Osteoblast (primary cell): ENCODE results near the gene KRT33B. TPM values are rescaled to one million over a fixed set of nuclear protein-coding genes. Genes with fewer than 3 reads are reported as not detected.

ENCODE experiments used
- DNase-seq: peaks from one replicate; pipeline ENCODE4 v3.0.0; 2011; ENCODE audit warnings: low spot score, mixed read lengths; ENCODE audit not compliant: insufficient read length; ENCODE audit errors: missing footprints
- H2AFZ ChIP-seq: 2 replicates; pipeline ENCODE4 v1.6.0; 2011; ENCODE audit warnings: mild to moderate bottlenecking, low read length
- H3K27ac ChIP-seq: 2 replicates; pipeline ENCODE4 v1.5.1; 2011; ENCODE audit warnings: mild to moderate bottlenecking, low read depth, low read length, moderate library complexity
- H3K27me3 ChIP-seq: 2 replicates; pipeline ENCODE4 v1.6.0; 2012; ENCODE audit warnings: mild to moderate bottlenecking, control low read depth, inconsistent platforms, low read length, moderate library complexity; ENCODE audit not compliant: insufficient read depth
- H3K36me3 ChIP-seq: 2 replicates; pipeline ENCODE4 v1.5.1; 2011; ENCODE audit warnings: mild to moderate bottlenecking, low read length, control low read depth, moderate library complexity; ENCODE audit not compliant: insufficient read depth
- H3K4me1 ChIP-seq: 2 replicates; pipeline ENCODE4 v1.5.1; 2011; ENCODE audit warnings: mild to moderate bottlenecking, low read length, control low read depth, moderate library complexity; ENCODE audit not compliant: insufficient read depth
- H3K4me2 ChIP-seq: 2 replicates; pipeline ENCODE4 v1.6.0; 2011; ENCODE audit warnings: mild to moderate bottlenecking, low read length; ENCODE audit not compliant: insufficient read depth
- H3K4me3 ChIP-seq: fragments of 200-600 bp; sonication (generic); 3 replicates; pipeline ENCODE4 v1.5.1; 2012; ENCODE audit warnings: mild to moderate bottlenecking, low read length, inconsistent platforms; ENCODE audit not compliant: insufficient read depth
- H3K79me2 ChIP-seq: 2 replicates; pipeline ENCODE4 v1.6.0; 2012; ENCODE audit warnings: mild to moderate bottlenecking, low read length, control low read depth, inconsistent platforms; ENCODE audit not compliant: insufficient read depth
- H3K9me3 ChIP-seq: 2 replicates; pipeline ENCODE4 v1.5.1; 2011; ENCODE audit warnings: low read depth, low read length, control low read depth
- H4K20me1 ChIP-seq: 2 replicates; pipeline ENCODE4 v1.6.0; 2012; ENCODE audit warnings: mild to moderate bottlenecking, low read length, control low read depth; ENCODE audit not compliant: insufficient read depth
- total RNA-seq: library from RNA; depleted of rRNA; stranded (reverse); fragments of >200 nt; gene quantifications from 2 replicates; pipeline ENCODE4 v1.2.3, GENCODE V29; 2012
- TF ChIP-seq, protein P1 (sequence below): IDR thresholded peaks from 2 replicates; pipeline ENCODE4 v1.5.1; 2011; ENCODE audit warnings: mild to moderate bottlenecking, low read depth, low read length, moderate library complexity; ENCODE audit errors: extremely low read depth

KRT33B gene
- total RNA-seq, 1 donor = 1.1 TPM

DNA sequence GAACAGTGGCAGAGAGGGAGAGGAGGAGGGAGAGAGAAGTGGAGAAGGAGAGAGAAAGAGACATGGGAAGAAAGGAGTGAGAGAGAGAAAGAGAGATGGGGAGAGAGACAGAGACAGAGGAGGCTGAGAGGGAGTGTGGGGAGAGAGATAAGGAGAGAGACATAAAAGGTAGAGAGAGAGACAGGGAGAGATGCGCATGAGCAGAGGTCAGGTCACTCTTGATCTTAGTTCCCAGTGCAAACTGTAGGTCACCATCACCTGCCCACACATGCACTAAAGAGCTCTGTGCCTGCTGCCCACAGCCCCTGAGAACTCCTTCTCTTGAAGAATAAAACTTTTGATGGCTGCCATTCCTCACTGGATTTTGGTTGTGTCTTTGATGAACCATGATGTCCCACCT is 33.9 kb downstream of the KRT33B start:
- Histone ChIP-seq H3K4me1 (no peaks in the 10 kb centered on the region), H3K27me3 (no peaks in the 10 kb centered on the region), H3K79me2 (no peaks in the 10 kb centered on the region), H3K36me3 (no peaks in the 10 kb centered on the region), H3K4me3 (no peak overlapping the region), H3K27ac (no peak overlapping the region), H4K20me1 (no peaks in the 10 kb centered on the region), H3K9me3 (no peaks in the 10 kb centered on the region), H3K4me2 (no peak overlapping the region), H2AFZ (no peak overlapping the region)
- TF ChIP-seq, protein P1, sequence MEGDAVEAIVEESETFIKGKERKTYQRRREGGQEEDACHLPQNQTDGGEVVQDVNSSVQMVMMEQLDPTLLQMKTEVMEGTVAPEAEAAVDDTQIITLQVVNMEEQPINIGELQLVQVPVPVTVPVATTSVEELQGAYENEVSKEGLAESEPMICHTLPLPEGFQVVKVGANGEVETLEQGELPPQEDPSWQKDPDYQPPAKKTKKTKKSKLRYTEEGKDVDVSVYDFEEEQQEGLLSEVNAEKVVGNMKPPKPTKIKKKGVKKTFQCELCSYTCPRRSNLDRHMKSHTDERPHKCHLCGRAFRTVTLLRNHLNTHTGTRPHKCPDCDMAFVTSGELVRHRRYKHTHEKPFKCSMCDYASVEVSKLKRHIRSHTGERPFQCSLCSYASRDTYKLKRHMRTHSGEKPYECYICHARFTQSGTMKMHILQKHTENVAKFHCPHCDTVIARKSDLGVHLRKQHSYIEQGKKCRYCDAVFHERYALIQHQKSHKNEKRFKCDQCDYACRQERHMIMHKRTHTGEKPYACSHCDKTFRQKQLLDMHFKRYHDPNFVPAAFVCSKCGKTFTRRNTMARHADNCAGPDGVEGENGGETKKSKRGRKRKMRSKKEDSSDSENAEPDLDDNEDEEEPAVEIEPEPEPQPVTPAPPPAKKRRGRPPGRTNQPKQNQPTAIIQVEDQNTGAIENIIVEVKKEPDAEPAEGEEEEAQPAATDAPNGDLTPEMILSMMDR = no peak
- no peak for DNase-seq

DNA sequence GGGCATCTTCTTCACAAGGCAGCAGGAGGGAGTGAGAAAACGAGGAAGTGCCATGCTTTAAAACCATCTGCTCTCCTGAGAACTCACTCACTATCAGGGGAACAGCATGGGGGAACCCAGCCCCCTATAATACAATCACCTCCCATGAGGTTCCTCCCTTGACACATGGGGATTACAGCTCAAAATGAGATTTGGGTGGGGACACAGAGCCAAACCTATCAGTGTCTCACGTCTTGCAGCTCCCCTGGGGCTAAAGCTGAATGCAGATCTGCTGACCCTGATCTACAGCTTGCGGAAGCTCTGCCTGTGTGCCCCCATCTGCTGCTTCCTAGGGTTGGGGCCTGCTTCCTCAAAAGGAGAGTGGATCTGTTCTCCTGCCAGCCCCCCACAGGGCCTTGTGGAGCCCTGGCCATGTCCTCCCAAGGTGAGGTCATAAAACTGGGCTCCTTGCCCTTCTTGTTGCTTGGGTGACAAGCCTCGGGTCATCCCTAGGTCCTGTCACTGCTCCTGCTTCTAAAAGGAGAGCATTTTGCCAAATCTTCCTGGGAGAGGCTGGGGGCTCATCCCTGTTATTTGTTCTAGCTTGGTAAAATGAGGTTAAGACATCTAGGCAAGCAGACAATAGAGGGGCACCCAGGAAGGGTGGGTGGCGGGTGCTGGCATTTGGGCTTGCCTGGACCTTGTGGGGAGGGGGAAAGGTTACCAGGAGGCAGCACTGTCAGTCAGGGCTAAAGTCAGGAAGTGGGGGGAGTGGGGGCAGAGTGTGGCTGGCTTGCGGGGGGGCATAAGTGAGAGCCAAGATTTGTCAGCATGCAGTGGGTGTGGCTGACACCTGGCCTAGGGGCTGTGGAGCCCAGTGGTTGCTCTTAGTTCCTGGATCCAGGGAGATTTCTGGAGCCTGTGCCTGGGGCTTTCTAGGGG is 35.0 kb downstream of the KRT33B start:
- Histone ChIP-seq H3K9me3 (no peaks in the 10 kb centered on the region), H3K4me2 (no peak overlapping the region), H3K27ac (no peak overlapping the region), H3K4me1 (no peaks in the 10 kb centered on the region), H4K20me1 (no peaks in the 10 kb centered on the region), H3K36me3 (no peaks in the 10 kb centered on the region), H3K79me2 (no peaks in the 10 kb centered on the region), H2AFZ (no peak overlapping the region), H3K27me3 (no peaks in the 10 kb centered on the region), H3K4me3 (no peak overlapping the region)
- TF ChIP-seq, protein P1 = no peak
- no peak for DNase-seq

DNA sequence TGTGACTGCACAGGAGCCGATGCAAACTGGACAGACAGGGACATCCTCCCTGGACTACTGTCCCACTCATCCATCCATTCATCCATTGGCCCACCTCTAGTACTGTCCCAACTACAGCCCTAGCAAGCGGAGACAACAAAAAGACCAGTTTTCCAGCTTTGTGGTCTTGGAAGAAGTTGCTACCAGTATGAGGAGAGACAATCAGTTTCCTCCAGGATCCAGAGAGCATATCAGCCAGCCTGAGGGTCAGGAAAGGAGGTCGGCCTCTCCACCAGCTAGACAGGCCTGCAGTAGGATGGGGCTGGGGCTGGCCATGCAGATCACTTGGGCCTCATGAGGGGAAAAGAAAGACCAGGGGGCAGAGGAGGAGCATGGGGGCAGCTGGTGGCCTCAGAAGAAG is 35.8 kb downstream of the KRT33B start:
- no peaks in the 10 kb centered on the region for H3K36me3 ChIP-seq
- H3K9me3 ChIP-seq = no peaks in the 10 kb centered on the region
- H3K79me2 ChIP-seq = no peaks in the 10 kb centered on the region
- no peak overlapping the region for H3K4me3 ChIP-seq
- no peaks in the 10 kb centered on the region for H3K27me3 ChIP-seq
- no peak overlapping the region for H2AFZ ChIP-seq
- TF ChIP-seq, protein P1 = no peak
- no peaks in the 10 kb centered on the region for H4K20me1 ChIP-seq
- no peak overlapping the region for H3K4me2 ChIP-seq
- DNase-seq = no peak
- H3K4me1 ChIP-seq = no peaks in the 10 kb centered on the region
- H3K27ac ChIP-seq = no peak overlapping the region

DNA sequence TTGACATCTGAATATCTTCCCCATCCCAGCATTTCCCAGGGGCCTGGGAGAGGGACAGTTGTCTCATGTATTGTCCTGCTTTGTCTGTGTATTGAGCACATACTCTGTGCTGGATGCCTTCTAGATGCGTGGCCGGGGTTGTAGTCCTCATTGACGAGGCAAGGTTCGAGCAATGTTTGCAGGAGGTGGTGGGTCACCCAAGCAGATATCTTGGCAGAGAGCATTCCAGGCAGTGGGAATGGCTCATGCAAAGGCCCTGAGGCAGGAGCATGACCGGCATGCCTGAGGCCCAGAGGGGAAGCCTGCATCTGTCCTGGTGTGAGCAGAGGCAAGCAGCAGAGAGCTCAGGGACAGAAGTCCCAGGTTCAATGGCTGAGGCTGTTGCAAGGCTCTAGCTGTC is 36.5 kb downstream of the KRT33B start:
- no peaks in the 10 kb centered on the region for H4K20me1 ChIP-seq
- no peak overlapping the region for H3K27ac ChIP-seq
- TF ChIP-seq, protein P1 = no peak
- H3K9me3 ChIP-seq = no peaks in the 10 kb centered on the region
- H3K4me1 ChIP-seq = no peaks in the 10 kb centered on the region
- H3K36me3 ChIP-seq = no peaks in the 10 kb centered on the region
- DNase-seq = no peak
- no peaks in the 10 kb centered on the region for H3K27me3 ChIP-seq
- H3K4me3 ChIP-seq = no peak overlapping the region
- no peaks in the 10 kb centered on the region for H3K79me2 ChIP-seq
- no peak overlapping the region for H3K4me2 ChIP-seq
- H2AFZ ChIP-seq = no peak overlapping the region
